Naive B cell (primary cell): ENCODE measurements around the gene ZBTB7A. TPM values are rescaled to one million over a fixed set of nuclear protein-coding genes. Genes with fewer than 3 reads are reported as not detected.

Source experiments
- ATAC-seq, 2 donors: fragments of 150-1000 bp; cut with Tn5 transposase; 2 replicates each; pipeline ENCODE4 v1.10.0; 2021; ENCODE audit warnings: low read depth in 2 of 2, mild to moderate bottlenecking in 2 of 2, moderate library complexity in 2 of 2
- DNase-seq: peaks from one replicate; pipeline ENCODE4 v3.0.0; 2022
- H3K27ac Mint-ChIP-seq, 6 donors: one replicate each; pipeline ENCODE4 v1.8.0; 2020 to 2022; ENCODE audit warnings: mild to moderate bottlenecking in 6 of 6, mixed read lengths in 6 of 6, moderate library complexity in 5 of 6, inconsistent platforms in 2 of 6
- H3K27me3 Mint-ChIP-seq, 3 donors: one replicate each; pipeline ENCODE4 v1.8.0; 2021 to 2022; ENCODE audit warnings: mixed read lengths in 3 of 3, mild to moderate bottlenecking in 1 of 3
- H3K36me3 Mint-ChIP-seq, 2 donors: one replicate each; pipeline ENCODE4 v1.8.0; 2020 to 2022; ENCODE audit warnings: mixed read lengths in 2 of 2, inconsistent platforms in 1 of 2, mild to moderate bottlenecking in 1 of 2
- H3K4me1 Mint-ChIP-seq, 3 donors: one replicate each; pipeline ENCODE4 v1.8.0; 2020 to 2022; ENCODE audit warnings: mixed read lengths in 3 of 3, inconsistent platforms in 1 of 3, mild to moderate bottlenecking in 1 of 3, moderate library complexity in 1 of 3
- H3K4me3 Mint-ChIP-seq, 8 donors: one replicate each; pipeline ENCODE4 v1.8.0; 2020 to 2022; ENCODE audit warnings: mild to moderate bottlenecking in 8 of 8, mixed read lengths in 8 of 8, moderate library complexity in 8 of 8, inconsistent platforms in 2 of 8
- H3K9me3 Mint-ChIP-seq, 7 donors: one replicate each; pipeline ENCODE4 v1.8.0; 2020 to 2022; ENCODE audit warnings: mixed read lengths in 7 of 7, mild to moderate bottlenecking in 5 of 7, inconsistent platforms in 2 of 7, moderate library complexity in 1 of 7
- polyA plus RNA-seq, 6 donors: library from polyadenylated mRNA; unstranded; fragments of 300-500 nt; fragmentation: Illumina TruSeq; gene quantifications; one replicate each; pipeline ENCODE4 v1.2.3, GENCODE V29; 2021; ENCODE audit warnings: low read depth in 6 of 6

Gene ZBTB7A
- polyA plus RNA-seq, 6 donors from 2014 or later: 13.5 to 41.2 (median 21.2) TPM

DNA sequence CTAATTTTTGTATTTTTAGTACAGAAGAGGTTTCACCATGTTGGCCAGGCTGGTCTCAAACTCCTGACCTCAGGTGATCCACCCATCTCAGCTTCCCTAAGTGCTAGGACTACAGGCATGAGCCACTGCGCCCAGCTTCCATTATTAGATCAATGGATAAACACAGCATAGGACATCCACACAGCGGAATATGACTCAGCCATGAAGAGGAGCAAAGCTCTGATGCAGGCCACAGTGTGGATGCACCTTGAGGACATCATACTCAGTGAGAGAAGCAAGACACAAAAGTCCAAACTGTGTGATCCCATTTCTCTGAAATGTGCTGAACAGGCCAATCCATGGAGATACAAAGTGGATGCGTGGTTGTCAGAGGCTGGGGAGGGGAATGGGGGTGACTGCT is 4.9 kb upstream of the ZBTB7A start:
- ATAC-seq (no peak), DNase-seq (no peak)
- peaks cover 10 to 25% (median 19%) of the 10 kb centered on the region in 3 donors for H3K4me1 Mint-ChIP-seq
- peak overlapping the region in 2 of 8 donors; percentile 20 to 56 for H3K4me3 Mint-ChIP-seq
- no peak overlapping the region for H3K27ac Mint-ChIP-seq
- H3K27me3 Mint-ChIP-seq: no peaks in the 10 kb centered on the region
- H3K36me3 Mint-ChIP-seq: no peaks in the 10 kb centered on the region
- H3K9me3 Mint-ChIP-seq: no peaks in the 10 kb centered on the region

DNA sequence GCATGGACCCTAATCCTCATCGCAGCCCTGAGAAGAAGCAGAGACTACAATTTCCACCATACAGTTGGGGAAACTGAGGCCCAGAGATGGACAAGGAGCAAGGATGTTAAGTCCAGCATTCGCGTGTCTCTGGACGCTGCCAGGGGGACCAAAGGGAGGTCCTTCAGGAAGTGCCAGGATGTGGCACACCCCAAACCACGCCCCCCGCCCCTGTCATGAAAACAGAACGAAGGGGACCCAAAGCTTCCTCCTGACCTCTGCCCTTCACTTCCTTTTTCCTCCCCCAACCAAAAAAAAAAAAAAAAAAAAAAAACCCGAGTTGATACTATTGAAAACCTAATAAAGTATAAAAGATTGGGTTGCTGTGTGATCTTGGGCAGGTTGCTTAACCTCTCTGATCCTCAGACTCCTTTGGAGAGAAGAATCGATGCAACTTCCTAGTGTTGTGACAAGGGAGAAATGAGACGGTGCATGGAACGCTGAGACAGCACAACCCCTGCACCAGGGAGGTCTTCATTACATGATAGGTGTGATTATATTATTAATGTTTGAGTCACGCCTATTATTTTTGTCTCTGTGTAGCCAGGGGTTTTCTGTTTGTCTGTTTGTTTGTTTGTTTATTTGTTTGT is 2.7 kb upstream of the ZBTB7A start:
- Mint-ChIP-seq H3K36me3 (no peaks in the 10 kb centered on the region), H3K9me3 (no peaks in the 10 kb centered on the region), H3K4me1 (peaks cover 10 to 21% (median 19%) of the 10 kb centered on the region in 3 donors), H3K27ac (peak overlapping the region in 4 of 6 donors; percentile 11 to 76 (median 34)), H3K27me3 (no peaks in the 10 kb centered on the region), H3K4me3 (peak overlapping the region; percentile 46 to 98 (median 90))
- ATAC-seq (no peak), DNase-seq (no peak)

- no peaks in the 10 kb centered on the region for H3K36me3 Mint-ChIP-seq
- ATAC-seq (no peak), DNase-seq (peak; percentile 33)
- H3K9me3 Mint-ChIP-seq: no peaks in the 10 kb centered on the region
- peak overlapping the region; percentile 81 to 98 (median 94) for H3K27ac Mint-ChIP-seq
- peak overlapping the region; percentile 84 to 98 (median 90) for H3K4me3 Mint-ChIP-seq
- peaks cover 14 to 27% (median 19%) of the 10 kb centered on the region in 3 donors for H3K4me1 Mint-ChIP-seq
- no peaks in the 10 kb centered on the region for H3K27me3 Mint-ChIP-seq
These were observed 1.6 kb upstream of the ZBTB7A start for GRCh38 chr19:4068047-4068966.

GRCh38 chr19:4067396-4068046 is 822 bp upstream of the ZBTB7A start:
- no peak for DNase-seq
- Mint-ChIP-seq H3K9me3 (no peaks in the 10 kb centered on the region), H3K4me3 (peak overlapping the region; percentile 84 to 98 (median 90)), H3K27ac (peak overlapping the region; percentile 81 to 98 (median 94)), H3K36me3 (no peaks in the 10 kb centered on the region), H3K4me1 (peaks cover 14 to 33% (median 25%) of the 10 kb centered on the region in 3 donors), H3K27me3 (no peaks in the 10 kb centered on the region)
- ATAC-seq: peak; percentile 9 to 10

DNA sequence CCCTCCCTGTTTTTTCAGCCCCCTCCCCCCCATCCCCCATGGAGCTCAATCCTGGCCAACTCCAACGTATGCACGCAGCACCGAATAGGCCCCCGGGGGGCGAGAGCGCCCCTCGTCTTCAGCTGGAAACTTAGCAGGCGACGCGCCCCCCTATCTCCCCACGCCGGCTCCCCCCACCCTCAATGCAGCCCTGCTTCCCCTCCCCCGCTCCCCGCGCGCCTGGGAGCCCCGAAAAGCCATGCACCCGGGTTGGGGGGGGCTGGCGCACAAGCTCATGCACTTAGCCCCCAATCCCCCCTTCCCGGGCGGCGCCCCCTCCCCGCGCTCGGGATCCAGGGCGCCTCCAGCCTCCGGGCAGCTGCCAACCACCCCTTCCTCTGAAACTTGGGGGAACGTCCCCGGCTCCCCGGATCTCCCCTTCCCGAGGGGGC is 508 bp downstream of the ZBTB7A start:
- Mint-ChIP-seq H3K27me3 (no peaks in the 10 kb centered on the region), H3K9me3 (no peaks in the 10 kb centered on the region), H3K4me3 (peak overlapping the region; percentile 72 to 95 (median 80)), H3K4me1 (peaks cover 14 to 36% (median 30%) of the 10 kb centered on the region in 3 donors), H3K36me3 (no peaks in the 10 kb centered on the region), H3K27ac (peak overlapping the region in 3 of 6 donors; percentile 21 to 91 (median 57))
- DNase-seq (peak; percentile 58), ATAC-seq (no peak)

DNA sequence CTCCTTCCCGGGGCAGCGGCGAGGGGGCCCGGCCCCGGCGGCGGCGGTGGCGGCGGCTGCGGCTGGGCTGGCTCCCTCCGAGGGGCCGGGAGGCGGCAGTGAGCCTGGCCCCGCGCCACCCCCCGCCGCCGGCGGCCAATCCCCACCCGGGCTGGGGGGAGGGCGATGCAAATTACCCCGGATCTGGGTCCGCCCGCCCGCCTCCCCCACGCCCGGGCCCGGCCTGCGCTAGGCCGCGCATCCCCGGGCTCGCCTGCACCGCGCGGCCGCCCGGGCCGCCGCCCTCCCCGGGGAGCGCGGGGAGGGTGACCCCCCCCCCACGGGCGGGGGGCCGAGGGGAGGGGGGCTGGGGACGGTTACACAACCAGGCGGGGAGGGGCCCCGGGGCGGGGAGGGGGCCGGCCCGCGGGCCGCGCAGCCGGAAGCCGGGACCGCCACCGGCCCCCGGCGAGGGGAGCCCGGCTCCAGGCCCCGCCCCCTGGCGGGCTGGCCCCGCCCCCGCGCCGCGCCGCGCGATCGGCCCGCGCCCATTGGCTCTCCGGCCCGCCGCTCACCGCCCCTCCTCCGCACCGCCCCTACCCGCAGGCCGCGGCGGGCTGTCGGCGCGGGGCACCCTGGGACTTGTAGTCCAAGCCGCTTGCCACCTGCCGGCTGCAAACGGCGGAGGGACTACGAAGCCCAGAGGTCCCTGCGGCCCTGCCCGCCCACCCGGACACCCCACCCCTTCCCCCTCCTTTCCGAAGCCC is 1.1 kb downstream of the ZBTB7A start:
- H3K4me3 Mint-ChIP-seq: peak overlapping the region; percentile 72 to 91 (median 78)
- H3K4me1 Mint-ChIP-seq: peaks cover 14 to 36% (median 30%) of the 10 kb centered on the region in 3 donors
- peak overlapping the region in 3 of 6 donors; percentile 21 to 91 (median 57) for H3K27ac Mint-ChIP-seq

DNA sequence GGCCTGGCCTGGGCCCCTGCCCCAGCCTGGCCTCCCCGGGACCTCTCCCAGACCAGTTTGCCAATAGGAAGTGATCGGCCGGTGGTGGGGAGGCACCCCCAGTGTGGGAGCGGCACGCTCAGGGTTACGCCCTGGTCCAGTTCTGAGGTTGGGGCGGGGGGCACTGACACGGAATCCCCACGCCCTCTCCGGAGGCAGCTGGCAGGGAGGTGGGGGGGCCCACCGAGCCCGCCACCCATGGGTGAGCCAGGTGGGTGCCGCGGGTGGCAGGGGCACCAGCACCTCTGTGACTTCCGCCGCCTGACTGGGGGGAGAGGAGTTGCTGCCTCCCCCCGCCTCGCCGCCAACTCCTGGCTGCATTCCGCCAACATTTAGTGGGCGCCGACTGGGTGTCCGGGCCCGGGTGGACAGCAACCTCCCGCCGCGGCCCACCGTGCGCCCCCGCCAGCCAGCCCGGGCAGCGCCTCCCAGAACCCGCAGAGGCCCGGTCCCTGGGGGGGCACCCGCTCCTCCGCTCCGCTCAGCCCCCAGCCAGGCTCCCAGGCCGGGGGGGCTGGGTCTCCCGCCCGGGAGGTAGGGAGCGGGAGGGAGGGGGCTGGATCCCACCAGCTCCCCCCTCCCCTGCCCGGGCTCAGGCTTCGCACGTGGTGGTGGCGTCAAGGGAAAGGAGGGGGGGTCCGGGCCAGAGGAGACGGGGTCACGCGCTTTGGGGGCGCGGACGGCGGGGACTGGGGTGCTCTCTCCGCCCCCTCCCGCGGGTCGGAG is 2.0 kb downstream of the ZBTB7A start:
- peaks cover 16 to 38% (median 29%) of the 10 kb centered on the region in 3 donors for H3K4me1 Mint-ChIP-seq
- peak overlapping the region; percentile 24 to 89 (median 60) for H3K4me3 Mint-ChIP-seq
- DNase-seq (peak; percentile 54), ATAC-seq (no peak)
- H3K27ac Mint-ChIP-seq: peak overlapping the region in 2 of 6 donors; percentile 59 to 84
- no peaks in the 10 kb centered on the region for H3K36me3 Mint-ChIP-seq
- H3K27me3 Mint-ChIP-seq: no peaks in the 10 kb centered on the region
- H3K9me3 Mint-ChIP-seq: no peaks in the 10 kb centered on the region

More for the DNA sequence above, 1.1 kb downstream of the ZBTB7A start:
- Mint-ChIP-seq H3K36me3 (no peaks in the 10 kb centered on the region), H3K27me3 (no peaks in the 10 kb centered on the region), H3K9me3 (no peaks in the 10 kb centered on the region)
- ATAC-seq (peak; percentile 71 to 72), DNase-seq (peak; percentile 99)

- DNase-seq (no peak), ATAC-seq (no peak)
- Mint-ChIP-seq H3K9me3 (no peaks in the 10 kb centered on the region), H3K4me1 (peaks cover 13 to 32% (median 23%) of the 10 kb centered on the region in 3 donors), H3K27me3 (no peaks in the 10 kb centered on the region), H3K36me3 (no peaks in the 10 kb centered on the region), H3K4me3 (peak overlapping the region; percentile 72 to 91 (median 82)), H3K27ac (peak overlapping the region in 3 of 6 donors; percentile 59 to 86 (median 84))
These were observed 2.6 kb downstream of the ZBTB7A start for GRCh38 chr19:4064149-4064495.

DNA sequence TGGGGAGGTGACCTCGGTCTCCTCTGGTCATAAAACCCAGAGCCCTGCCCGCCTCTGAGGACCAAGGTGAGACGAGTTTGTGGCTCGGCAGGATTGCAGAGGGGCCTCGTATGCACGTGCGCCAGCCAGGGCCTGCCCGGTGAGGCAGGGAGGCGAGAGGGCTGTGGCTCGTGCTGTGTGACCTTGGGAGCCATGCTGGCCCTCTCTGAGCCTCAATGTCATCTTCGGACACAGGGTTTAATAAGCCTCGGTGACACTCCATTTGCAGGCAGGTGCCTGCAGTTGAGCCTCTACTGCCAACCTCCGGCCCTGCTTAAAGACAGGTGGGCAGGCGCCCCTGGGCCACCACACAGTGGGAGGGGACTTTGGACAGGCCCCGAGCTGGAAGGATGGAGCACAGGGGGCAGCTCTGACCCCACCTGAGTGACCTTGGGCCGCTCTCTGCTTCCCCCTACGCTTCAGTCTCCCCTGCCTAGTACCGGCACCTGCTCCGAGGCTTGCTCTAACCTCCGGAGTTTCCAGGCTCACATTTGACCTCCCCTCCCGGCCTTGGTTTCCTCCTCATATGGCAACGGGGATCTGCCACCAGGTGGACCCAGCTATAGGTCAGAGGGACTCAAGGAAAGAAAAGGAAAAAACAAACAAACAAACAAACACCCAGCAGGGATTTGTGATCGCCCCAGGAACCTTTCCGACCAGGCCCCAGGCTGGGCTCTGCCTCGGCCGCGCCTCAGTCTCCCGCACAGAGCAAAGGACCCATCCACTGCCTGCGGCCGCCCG is 3.1 kb downstream of the ZBTB7A start:
- ATAC-seq (no peak), DNase-seq (no peak)
- Mint-ChIP-seq H3K9me3 (no peaks in the 10 kb centered on the region), H3K4me3 (peak overlapping the region; percentile 72 to 91 (median 82)), H3K36me3 (no peaks in the 10 kb centered on the region), H3K27me3 (no peaks in the 10 kb centered on the region), H3K4me1 (peaks cover 13 to 27% (median 18%) of the 10 kb centered on the region in 3 donors), H3K27ac (peak overlapping the region in 5 of 6 donors; percentile 59 to 89 (median 84))

GRCh38 chr19:4062419-4063368 is 4.0 kb downstream of the ZBTB7A start:
- H3K27ac Mint-ChIP-seq: peak overlapping the region in 2 of 6 donors; percentile 59 to 84
- H3K36me3 Mint-ChIP-seq: no peaks in the 10 kb centered on the region
- DNase-seq (no peak), ATAC-seq (no peak)
- H3K4me3 Mint-ChIP-seq: peak overlapping the region in 6 of 8 donors; percentile 8 to 78 (median 38)
- H3K9me3 Mint-ChIP-seq: no peaks in the 10 kb centered on the region
- no peaks in the 10 kb centered on the region for H3K27me3 Mint-ChIP-seq
- peaks cover 9 to 20% (median 14%) of the 10 kb centered on the region in 3 donors for H3K4me1 Mint-ChIP-seq
